MM.1S (cell line): ENCODE data around the gene DTYMK.

ENCODE experiments used
- DNase-seq: peaks from one replicate; pipeline ENCODE4 v3.0.0-alpha.2; 2015
- H2AFZ ChIP-seq: fragments of 300-600 bp; sonication (generic); 2 replicates; pipeline ENCODE4 v1.6.0; 2016; ENCODE audit warnings: antibody characterized with exemption, low read length
- H3F3A ChIP-seq: fragments of 300-600 bp; sonication (generic); 2 replicates; pipeline ENCODE4 v1.6.1; 2016; ENCODE audit warnings: mild to moderate bottlenecking, antibody characterized with exemption, low read length, moderate library complexity, mixed read lengths; ENCODE audit not compliant: insufficient read depth
- H3K27ac ChIP-seq: fragments of 300-600 bp; sonication (generic); 2 replicates; pipeline ENCODE4 v1.5.1; 2016; ENCODE audit warnings: mild to moderate bottlenecking, low read length
- H3K27me3 ChIP-seq: fragments of 300-600 bp; sonication (generic); replicated peaks from 2 replicates; pipeline ENCODE4 v1.6.0; 2016; ENCODE audit warnings: low read length; ENCODE audit not compliant: insufficient read depth
- H3K36me3 ChIP-seq: fragments of 300-600 bp; sonication (generic); replicated peaks from 2 replicates; pipeline ENCODE4 v1.6.1; 2016; ENCODE audit warnings: mild to moderate bottlenecking, low read length, mixed read lengths; ENCODE audit not compliant: insufficient read depth
- H3K4me1 ChIP-seq: fragments of 300-600 bp; sonication (generic); 2 replicates; pipeline ENCODE4 v1.6.1; 2016; ENCODE audit warnings: low read length, mixed read lengths
- H3K4me2 ChIP-seq: fragments of 300-600 bp; sonication (generic); 2 replicates; pipeline ENCODE4 v1.6.0; 2016; ENCODE audit warnings: low read depth, low read length
- H3K4me3 ChIP-seq: fragments of 300-600 bp; sonication (generic); 2 replicates; pipeline ENCODE4 v1.5.1; 2016; ENCODE audit warnings: low read length, mixed read lengths
- H3K79me2 ChIP-seq: fragments of 300-600 bp; sonication (generic); 2 replicates; pipeline ENCODE4 v1.6.1; 2016; ENCODE audit warnings: mixed run types, low read length, mixed read lengths
- H3K9ac ChIP-seq: fragments of 300-600 bp; sonication (generic); 2 replicates; pipeline ENCODE4 v1.6.1; 2016; ENCODE audit warnings: low read length, mixed read lengths
- H3K9me2 ChIP-seq: fragments of 300-600 bp; sonication (generic); replicated peaks from 2 replicates; pipeline ENCODE4 v1.6.1; 2016; ENCODE audit warnings: mild to moderate bottlenecking, low read length, mixed read lengths; ENCODE audit not compliant: insufficient read depth
- H3K9me3 ChIP-seq: fragments of 300-600 bp; sonication (generic); replicated peaks from 2 replicates; pipeline ENCODE4 v1.6.1; 2016; ENCODE audit warnings: mild to moderate bottlenecking, low read length, mixed read lengths; ENCODE audit not compliant: insufficient read depth
- H4K20me1 ChIP-seq: fragments of 300-600 bp; sonication (generic); 2 replicates; pipeline ENCODE4 v1.6.1; 2016; ENCODE audit warnings: mild to moderate bottlenecking, low read length, moderate library complexity, mixed read lengths; ENCODE audit not compliant: insufficient read depth
- CTCF ChIP-seq: fragments of 300-600 bp; sonication (generic); IDR thresholded peaks from 2 replicates; pipeline ENCODE4 v1.5.1; 2016; ENCODE audit warnings: antibody characterized with exemption, low read length, mixed read lengths
- EZH2 ChIP-seq: fragments of 300-600 bp; sonication (generic); optimal IDR thresholded peaks from 2 replicates; pipeline ENCODE3; 2017; ENCODE audit warnings: low read depth, mild to moderate bottlenecking, antibody characterized with exemption, low read length, mixed read lengths
- EZH2phosphoT487 ChIP-seq: fragments of 300-600 bp; sonication (generic); IDR thresholded peaks from 2 replicates; pipeline ENCODE4 v1.6.1; 2018; ENCODE audit warnings: antibody characterized with exemption, low read length

The DTYMK gene

DNA sequence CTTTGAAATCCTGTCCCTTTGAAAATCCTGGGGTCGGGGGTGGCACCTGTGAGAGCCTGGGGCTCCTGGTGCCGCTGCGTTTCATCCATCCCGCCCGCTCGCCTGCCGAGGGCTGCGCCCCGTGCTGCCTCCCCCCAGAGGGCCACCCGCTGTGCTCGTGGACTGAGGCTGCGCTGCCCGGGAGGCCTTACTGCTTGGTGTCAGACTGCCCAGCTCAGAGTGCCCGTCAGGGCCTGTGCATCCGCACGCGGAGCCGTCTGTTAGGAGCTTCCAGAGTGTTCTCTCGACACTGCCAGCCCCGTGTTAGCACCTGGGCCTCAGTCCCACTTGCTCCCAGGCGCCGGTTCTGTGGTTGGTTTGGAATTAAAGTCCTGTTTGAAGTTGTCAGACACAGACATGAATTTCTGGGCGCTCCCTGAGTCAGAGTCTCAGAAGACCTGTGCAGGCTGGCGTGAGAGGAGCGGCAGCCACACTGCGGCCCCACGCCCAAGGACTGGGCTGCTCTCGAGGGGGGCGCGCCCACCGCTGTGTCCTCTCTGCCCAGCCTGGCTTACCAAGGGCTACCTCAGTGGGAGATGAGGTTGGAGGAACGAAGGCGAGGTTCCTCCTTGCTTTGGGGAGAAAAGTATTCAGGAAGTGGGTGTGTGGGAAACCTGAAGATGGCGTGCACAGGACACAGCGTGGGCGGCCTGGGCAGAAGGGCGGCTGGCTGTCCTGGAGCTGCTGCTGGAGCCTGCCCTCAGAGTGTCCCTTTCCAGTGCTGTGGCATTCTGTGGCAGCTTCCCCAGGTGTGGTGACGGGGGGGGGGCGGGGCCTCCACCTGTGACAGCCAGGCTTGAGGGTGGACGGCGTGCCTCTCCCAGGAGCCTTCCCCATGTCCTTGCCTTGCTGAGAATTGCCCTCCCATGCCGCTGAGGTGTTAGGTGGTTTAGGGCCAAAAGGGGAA lies 14.1 kb downstream of the DTYMK start:
- H3K36me3 ChIP-seq, result no peaks in the 10 kb centered on the region
- no peaks in the 10 kb centered on the region for H3F3A ChIP-seq
- H3K27me3 ChIP-seq, result no peaks in the 10 kb centered on the region
- no peaks in the 10 kb centered on the region for H3K9me2 ChIP-seq
- no peak overlapping the region for H2AFZ ChIP-seq
- H3K79me2 ChIP-seq, result no peaks in the 10 kb centered on the region
- H3K4me2 ChIP-seq, result no peak overlapping the region
- no peak overlapping the region for H3K4me3 ChIP-seq
- H3K9ac ChIP-seq, result no peak overlapping the region
- no peaks in the 10 kb centered on the region for H3K9me3 ChIP-seq
- TF ChIP-seq EZH2, result no peak
- TF ChIP-seq CTCF, result no peak
- no peak for TF ChIP-seq EZH2phosphoT487
- H3K4me1 ChIP-seq, result no peaks in the 10 kb centered on the region
- no peak for DNase-seq
- no peaks in the 10 kb centered on the region for H4K20me1 ChIP-seq
- no peak overlapping the region for H3K27ac ChIP-seq

DNA sequence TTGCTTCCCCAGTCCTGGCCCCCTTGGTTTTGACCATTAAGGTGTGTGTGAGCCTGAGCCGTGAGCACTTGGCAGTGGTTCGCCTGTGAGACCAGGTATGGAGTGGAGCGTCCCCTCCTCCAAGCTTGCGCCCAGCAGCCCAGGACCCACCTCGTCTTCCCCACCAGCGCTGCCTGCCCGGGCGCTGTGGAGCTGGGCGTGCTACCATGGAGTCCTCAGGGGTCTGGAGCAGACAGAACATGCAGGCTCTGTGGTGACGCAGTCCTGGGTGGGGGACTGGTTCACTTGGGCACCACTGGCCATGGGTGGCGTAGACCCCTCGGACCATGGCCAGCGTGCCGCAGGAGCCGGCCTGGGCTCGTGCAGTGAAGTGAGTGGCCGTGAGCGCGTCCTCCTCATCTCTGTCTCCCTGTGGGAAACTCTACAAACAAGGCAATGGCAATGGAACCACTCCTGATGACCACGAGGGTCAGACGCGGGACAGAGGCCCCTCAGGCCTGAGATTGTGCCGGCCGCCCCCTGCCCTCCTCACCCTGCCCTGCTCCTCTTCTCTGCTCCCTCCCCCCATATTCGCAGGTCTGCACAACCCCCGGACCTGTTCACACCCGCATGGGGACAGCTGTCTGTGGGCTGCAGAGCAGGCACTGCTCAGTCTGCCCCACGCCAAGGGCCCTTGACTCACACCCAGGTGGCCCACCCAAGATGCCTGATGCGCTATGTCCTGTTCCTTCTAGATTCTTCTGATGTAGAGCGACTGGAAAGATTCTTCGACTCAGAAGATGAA lies 15.0 kb downstream of the DTYMK start:
- Histone ChIP-seq H3K4me1 (no peaks in the 10 kb centered on the region), H3K9ac (no peak overlapping the region), H3K27me3 (no peaks in the 10 kb centered on the region), H3K4me2 (no peak overlapping the region), H3K79me2 (no peaks in the 10 kb centered on the region), H3K9me3 (no peaks in the 10 kb centered on the region), H3K36me3 (no peaks in the 10 kb centered on the region), H3K4me3 (no peak overlapping the region), H3K9me2 (no peaks in the 10 kb centered on the region), H3F3A (no peaks in the 10 kb centered on the region), H3K27ac (no peak overlapping the region), H4K20me1 (no peaks in the 10 kb centered on the region), H2AFZ (no peak overlapping the region)
- DNase-seq, result no peak
- no peak for TF ChIP-seq EZH2phosphoT487
- no peak for TF ChIP-seq EZH2
- no peak for TF ChIP-seq CTCF

DNA sequence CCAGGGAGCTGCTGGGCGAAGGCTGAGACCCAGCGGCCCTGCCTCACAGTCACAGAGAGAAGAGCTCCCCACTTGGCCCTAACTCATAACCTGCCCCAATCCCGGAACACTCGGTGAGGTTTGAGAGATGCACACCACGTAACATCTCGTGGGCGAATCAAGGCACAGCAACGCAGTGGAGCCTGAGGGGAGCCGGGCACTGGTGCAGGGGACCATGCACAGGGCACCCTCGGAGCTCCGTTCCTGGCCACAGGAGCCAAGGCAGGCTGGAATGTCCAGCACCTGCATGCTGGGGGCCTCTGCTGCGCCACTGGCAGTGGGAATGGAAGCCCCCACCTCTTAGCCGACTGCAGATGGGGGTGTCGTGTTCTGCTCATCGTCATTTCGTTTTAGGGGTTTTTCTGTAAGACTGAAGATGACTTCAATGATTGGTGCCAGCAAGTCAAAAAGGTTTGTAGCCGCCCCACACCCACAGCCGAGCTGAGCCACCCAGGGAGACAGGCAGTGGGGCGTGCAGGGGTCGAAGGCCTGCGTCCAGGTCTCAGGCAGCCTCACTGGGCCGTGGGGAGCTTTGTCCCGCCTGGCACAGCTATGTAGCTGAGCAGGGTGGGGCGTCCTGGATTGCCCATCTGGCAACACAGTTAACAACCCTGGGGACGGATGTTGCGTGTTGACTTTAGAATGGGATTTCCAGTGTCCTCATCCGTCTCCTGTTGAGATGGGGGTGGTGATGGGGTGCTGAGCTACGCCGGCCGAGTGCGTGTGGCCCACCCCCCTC lies 16.1 kb downstream of the DTYMK start:
- no peak overlapping the region for H3K4me2 ChIP-seq
- no peaks in the 10 kb centered on the region for H3F3A ChIP-seq
- H3K79me2 ChIP-seq, result no peaks in the 10 kb centered on the region
- no peak overlapping the region for H3K9ac ChIP-seq
- no peaks in the 10 kb centered on the region for H3K9me3 ChIP-seq
- no peaks in the 10 kb centered on the region for H3K9me2 ChIP-seq
- H2AFZ ChIP-seq, result no peak overlapping the region
- no peaks in the 10 kb centered on the region for H3K36me3 ChIP-seq
- H3K4me1 ChIP-seq, result no peaks in the 10 kb centered on the region
- H3K4me3 ChIP-seq, result no peak overlapping the region
- no peak for DNase-seq
- H3K27me3 ChIP-seq, result no peaks in the 10 kb centered on the region
- TF ChIP-seq CTCF, result no peak
- no peaks in the 10 kb centered on the region for H4K20me1 ChIP-seq
- no peak overlapping the region for H3K27ac ChIP-seq
